GM23248 (cell line): ENCODE measurements around the gene VPS13A. TPM values are rescaled to one million over a fixed set of nuclear protein-coding genes. Genes with fewer than 3 reads are reported as not detected.

Source experiments
- DNase-seq: peaks from one replicate; pipeline ENCODE4 v3.0.0-alpha.2; 2015
- H2AFZ ChIP-seq: fragments of 200-600 bp; sonication (generic); 2 replicates; pipeline ENCODE4 v1.6.1; 2016; ENCODE audit warnings: antibody characterized with exemption
- H3F3A ChIP-seq: fragments of 200-600 bp; sonication (generic); 2 replicates; pipeline ENCODE4 v1.6.1; 2016; ENCODE audit warnings: mild to moderate bottlenecking, antibody characterized with exemption, mixed run types; ENCODE audit not compliant: insufficient read depth
- H3K27ac ChIP-seq: fragments of 200-600 bp; sonication (generic); 2 replicates; pipeline ENCODE4 v1.5.1; 2016; ENCODE audit warnings: mild to moderate bottlenecking
- H3K27me3 ChIP-seq: fragments of 200-600 bp; sonication (generic); replicated peaks from 2 replicates; pipeline ENCODE4 v1.6.1; 2016; ENCODE audit warnings: mild to moderate bottlenecking; ENCODE audit not compliant: insufficient read depth
- H3K36me3 ChIP-seq: fragments of 200-600 bp; sonication (generic); 2 replicates; pipeline ENCODE4 v1.6.1; 2016; ENCODE audit warnings: low read depth, mild to moderate bottlenecking
- H3K4me1 ChIP-seq: fragments of 200-600 bp; sonication (generic); 2 replicates; pipeline ENCODE4 v1.6.1; 2016; ENCODE audit warnings: mild to moderate bottlenecking; ENCODE audit not compliant: insufficient read depth
- H3K4me2 ChIP-seq: fragments of 200-600 bp; sonication (generic); one replicate; pipeline ENCODE4 v1.6.1; 2016; ENCODE audit warnings: mild to moderate bottlenecking; ENCODE audit not compliant: unreplicated experiment
- H3K4me3 ChIP-seq: fragments of 200-600 bp; sonication (generic); 2 replicates; pipeline ENCODE4 v1.5.1; 2016; ENCODE audit warnings: mild to moderate bottlenecking
- H3K79me2 ChIP-seq: fragments of 200-600 bp; sonication (generic); 2 replicates; pipeline ENCODE4 v1.6.1; 2016; ENCODE audit warnings: mild to moderate bottlenecking; ENCODE audit not compliant: insufficient read depth
- H3K9ac ChIP-seq: fragments of 200-600 bp; sonication (generic); 2 replicates; pipeline ENCODE4 v1.6.1; 2016; ENCODE audit warnings: mild to moderate bottlenecking
- H3K9me2 ChIP-seq: fragments of 200-600 bp; sonication (generic); 2 replicates; pipeline ENCODE4 v1.6.1; 2016; ENCODE audit warnings: mixed run types, mild to moderate bottlenecking, moderate library complexity; ENCODE audit not compliant: insufficient read depth
- H3K9me3 ChIP-seq: fragments of 200-600 bp; sonication (generic); one replicate; pipeline ENCODE4 v1.6.1; 2017; ENCODE audit warnings: low read depth
- H4K20me1 ChIP-seq: fragments of 200-600 bp; sonication (generic); 2 replicates; pipeline ENCODE4 v1.6.0; 2016; ENCODE audit not compliant: insufficient read depth
- EZH2 ChIP-seq: fragments of 200-600 bp; sonication (generic); IDR thresholded peaks from 2 replicates; pipeline ENCODE4 v1.6.1; 2018; ENCODE audit warnings: antibody characterized with exemption, mild to moderate bottlenecking; ENCODE audit not compliant: insufficient read depth, poor library complexity, severe bottlenecking
- EZH2phosphoT487 ChIP-seq: fragments of 200-600 bp; sonication (generic); IDR thresholded peaks from 2 replicates; pipeline ENCODE4 v1.6.1; 2018; ENCODE audit warnings: antibody characterized with exemption, moderate library complexity, mild to moderate bottlenecking, low read depth; ENCODE audit not compliant: insufficient read depth
- WGBS, 2 experiments: methylation state at CpG; one replicate each; pipeline ENCODE4 v1.1.6; 2015 to 2017; ENCODE audit warnings: low lambda C conversion rate in 2 of 2, low coverage in 1 of 2; ENCODE audit errors: missing lambda C conversion rate in 2 of 2; 5-methylcytosine and 5-hydroxymethylcytosine counted together
- in situ Hi-C: fragments of 300-500 bp; cut with MboI; formaldehyde crosslinking; loops from 2 replicates; pipeline ENCODE4 v1.15.0; 2020
- polyA plus RNA-seq: library from polyadenylated mRNA; unstranded; fragments of >200 nt; fragmentation: Nextera tagmentation; extraction: Ambion mirVana; gene quantifications from 2 replicates; pipeline ENCODE4 v1.2.1, GENCODE V29; 2016
- total RNA-seq: library from RNA; depleted of rRNA; stranded (reverse); fragments of >200 nt; shearing (Covaris generic); gene quantifications from 2 replicates; pipeline ENCODE4 v1.2.3, GENCODE V29; 2014

Gene VPS13A
- total and polyA plus RNA-seq, 2 experiments from 2014 or later, result 8.9 to 15.8 TPM

- TF ChIP-seq EZH2phosphoT487 (no peak), EZH2 (no peak)
- in situ Hi-C loops, result no loop called here
- Histone ChIP-seq H4K20me1 (no peaks in the 10 kb centered on the region), H3K36me3 (no peaks in the 10 kb centered on the region), H3K4me3 (no peak overlapping the region), H3K9ac (no peak overlapping the region), H2AFZ (peak overlapping the region; percentile 95; the same call in 1 of the 2 replicates), H3F3A (peaks cover 17% of the 10 kb centered on the region), H3K9me2 (no peaks in the 10 kb centered on the region), H3K9me3 (no peaks in the 10 kb centered on the region), H3K4me2 (no peak overlapping the region), H3K79me2 (peaks cover 30% of the 10 kb centered on the region), H3K27me3 (no peaks in the 10 kb centered on the region), H3K4me1 (peaks cover 20% of the 10 kb centered on the region), H3K27ac (no peak overlapping the region)
- no peak for DNase-seq
- WGBS, 2 experiments, result 50 to 56% methylated on average over 4 of the region's 4 CpGs
Measured at GRCh38 chr9:77176106-77176505, 1.2 kb upstream of the VPS13A start.

- TF ChIP-seq EZH2 (no peak), EZH2phosphoT487 (no peak)
- Histone ChIP-seq H2AFZ (peak overlapping the region; percentile 95), H3K27ac (no peak overlapping the region), H3K27me3 (no peaks in the 10 kb centered on the region), H3F3A (peaks cover 17% of the 10 kb centered on the region), H3K79me2 (peaks cover 36% of the 10 kb centered on the region), H3K9me3 (no peaks in the 10 kb centered on the region), H4K20me1 (no peaks in the 10 kb centered on the region), H3K9me2 (no peaks in the 10 kb centered on the region), H3K4me2 (peak overlapping the region; percentile 47), H3K36me3 (no peaks in the 10 kb centered on the region), H3K4me3 (peak overlapping the region; percentile 86), H3K4me1 (peaks cover 20% of the 10 kb centered on the region), H3K9ac (peak overlapping the region; percentile 80)
- in situ Hi-C loops, result no loop called here
- WGBS, 2 experiments, result 1 to 2% methylated on average over 10 of the region's 10 CpGs
- DNase-seq, result no peak
Measured at GRCh38 chr9:77176686-77177142, 620 bp upstream of the VPS13A start.

DNA sequence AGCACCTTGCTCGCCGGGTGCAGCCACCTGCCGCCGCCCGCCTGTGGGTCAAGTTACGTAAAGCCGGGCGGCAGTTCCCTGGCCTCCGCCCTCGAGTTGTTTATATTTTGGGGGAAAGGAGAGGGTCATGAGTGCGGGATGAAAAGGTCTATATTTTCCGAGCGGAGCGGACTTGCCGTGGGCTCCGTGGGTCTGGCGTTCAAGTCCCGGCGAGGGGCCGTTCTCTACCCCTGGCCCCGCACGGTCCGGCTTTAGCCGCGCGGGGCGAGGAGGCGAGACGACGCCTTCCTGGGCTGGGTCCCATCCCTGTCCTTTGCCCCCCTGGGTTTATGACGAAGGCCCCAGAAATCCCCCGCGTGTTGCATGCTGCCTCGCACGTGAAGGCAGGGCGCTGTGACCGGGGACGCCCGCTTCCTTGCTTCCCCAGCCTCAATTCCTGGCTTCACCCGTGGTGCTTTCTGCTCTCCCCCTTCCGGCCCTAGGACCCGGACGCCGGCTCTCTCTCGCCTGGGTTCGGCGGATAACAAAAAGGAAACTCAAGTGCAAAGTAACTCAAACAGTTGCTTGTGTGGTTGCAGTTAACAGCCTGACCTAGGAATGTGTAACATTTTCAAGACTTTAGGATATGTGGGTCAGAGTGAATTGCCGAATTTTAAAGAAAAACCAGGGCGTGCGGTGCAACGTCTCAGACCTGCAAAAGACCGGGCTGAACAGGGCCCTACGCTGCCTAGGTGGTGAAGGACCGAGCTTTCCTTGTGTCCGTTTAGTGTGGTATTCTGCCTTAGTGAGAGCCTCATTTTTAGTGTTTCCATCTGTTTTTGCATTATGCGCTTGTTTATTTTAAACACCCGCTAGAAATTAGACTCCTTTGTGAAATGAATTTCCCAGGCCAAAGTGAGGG, 810 bp downstream of the VPS13A start:
- peak overlapping the region; percentile 89 for H3K4me2 ChIP-seq
- no peaks in the 10 kb centered on the region for H3K9me3 ChIP-seq
- 0 out of 2 replicates have a peak overlapping the region, but pooled peaks have one; percentile 23 for H3K27ac ChIP-seq
- H3K4me3 ChIP-seq, result peak overlapping the region; percentile 86
- peaks cover 20% of the 10 kb centered on the region for H3K4me1 ChIP-seq
- H3F3A ChIP-seq, result peaks cover 17% of the 10 kb centered on the region
- H3K79me2 ChIP-seq, result peaks cover 50% of the 10 kb centered on the region
- in situ Hi-C loops, result no loop called here
- no peaks in the 10 kb centered on the region for H3K9me2 ChIP-seq
- 5 to 7% methylated on average over 51 to 57 of the region's 57 CpGs for WGBS, 2 experiments
- H4K20me1 ChIP-seq, result no peaks in the 10 kb centered on the region
- H3K36me3 ChIP-seq, result no peaks in the 10 kb centered on the region
- H3K27me3 ChIP-seq, result no peaks in the 10 kb centered on the region
- H2AFZ ChIP-seq, result peak overlapping the region; percentile 95
- peak overlapping the region; percentile 80 for H3K9ac ChIP-seq
- TF ChIP-seq EZH2phosphoT487, result no peak
- no peak for TF ChIP-seq EZH2
- peak; percentile 65 for DNase-seq

DNA sequence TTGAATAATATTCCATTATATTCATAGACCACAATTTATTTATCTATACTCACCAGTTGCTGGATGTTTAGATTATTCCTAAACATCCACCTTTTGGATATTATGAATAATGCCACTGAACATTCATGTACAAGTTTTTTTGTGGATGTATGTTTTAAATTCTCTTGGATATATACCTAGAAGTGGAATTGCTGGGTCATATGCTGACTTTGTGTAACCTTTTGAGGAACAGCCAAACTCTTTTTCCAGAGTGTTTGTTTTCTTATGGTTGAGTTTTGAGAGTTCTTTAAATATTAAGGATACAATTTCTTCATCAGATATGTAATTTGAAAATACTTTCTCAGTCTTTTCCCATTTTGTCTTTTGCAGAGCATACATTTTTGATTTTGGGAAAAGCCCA, 2.7 kb downstream of the VPS13A start:
- H3K79me2 ChIP-seq, result peaks cover 66% of the 10 kb centered on the region
- no peak overlapping the region for H3K9ac ChIP-seq
- no peak overlapping the region for H3K27ac ChIP-seq
- no peak for TF ChIP-seq EZH2
- TF ChIP-seq EZH2phosphoT487, result no peak
- DNase-seq, result no peak
- H3K9me2 ChIP-seq, result no peaks in the 10 kb centered on the region
- H3K27me3 ChIP-seq, result no peaks in the 10 kb centered on the region
- peaks cover 17% of the 10 kb centered on the region for H3F3A ChIP-seq
- in situ Hi-C loops, result no loop called here
- no peaks in the 10 kb centered on the region for H3K9me3 ChIP-seq
- no peaks in the 10 kb centered on the region for H4K20me1 ChIP-seq
- H3K4me3 ChIP-seq, result no peak overlapping the region
- H3K4me1 ChIP-seq, result peaks cover 20% of the 10 kb centered on the region
- no peak overlapping the region for H2AFZ ChIP-seq
- no peaks in the 10 kb centered on the region for H3K36me3 ChIP-seq
- H3K4me2 ChIP-seq, result no peak overlapping the region
